ENCODE results near the gene CPT2. TPM values are rescaled to one million over a fixed set of nuclear protein-coding genes. Genes with fewer than 3 reads are reported as not detected.

The CPT2 gene
- total RNA-seq, 1 donor from 2014 or later = 21.7 TPM

GRCh38 chr1:53255031-53255430, 58.4 kb downstream of the CPT2 start:
- Mint-ChIP-seq H3K4me1 (ENCODE audit: low read depth, unreplicated experiment) (peaks cover 5% of the 10 kb centered on the region), H3K27me3 (ENCODE audit: unreplicated experiment) (peaks cover 9% of the 10 kb centered on the region), H3K9me3 (ENCODE audit: unreplicated experiment) (peaks cover 5% of the 10 kb centered on the region), H3K36me3 (ENCODE audit: unreplicated experiment) (peaks cover 5% of the 10 kb centered on the region), H3K27ac (ENCODE audit: unreplicated experiment) (no peak overlapping the region), H3K4me3 (ENCODE audit: unreplicated experiment) (no peak overlapping the region)
- no peak for DNase-seq
- TF ChIP-seq CTCF (IDR thresholded peaks at IDR 0.05; ENCODE audit: partially characterized antibody, unreplicated experiment) = no peak

- no peak for TF ChIP-seq CTCF (IDR thresholded peaks at IDR 0.05; ENCODE audit: partially characterized antibody, unreplicated experiment)
- Mint-ChIP-seq H3K27me3 (ENCODE audit: unreplicated experiment) (peaks cover 1% of the 10 kb centered on the region), H3K4me3 (ENCODE audit: unreplicated experiment) (no peak overlapping the region), H3K9me3 (ENCODE audit: unreplicated experiment) (peaks cover 5% of the 10 kb centered on the region), H3K36me3 (ENCODE audit: unreplicated experiment) (peaks cover 5% of the 10 kb centered on the region), H3K4me1 (ENCODE audit: low read depth, unreplicated experiment) (no peaks in the 10 kb centered on the region), H3K27ac (ENCODE audit: unreplicated experiment) (no peak overlapping the region)
- DNase-seq = no peak
These were observed 60.2 kb downstream of the CPT2 start for GRCh38 chr1:53256511-53257453.

- DNase-seq = no peak
- Mint-ChIP-seq H3K27me3 (ENCODE audit: unreplicated experiment) (peaks cover 1% of the 10 kb centered on the region), H3K4me3 (ENCODE audit: unreplicated experiment) (no peak overlapping the region), H3K27ac (ENCODE audit: unreplicated experiment) (no peak overlapping the region), H3K9me3 (ENCODE audit: unreplicated experiment) (peaks cover 5% of the 10 kb centered on the region), H3K4me1 (ENCODE audit: low read depth, unreplicated experiment) (no peaks in the 10 kb centered on the region), H3K36me3 (ENCODE audit: unreplicated experiment) (peaks cover 5% of the 10 kb centered on the region)
- no peak for TF ChIP-seq CTCF (IDR thresholded peaks at IDR 0.05; ENCODE audit: partially characterized antibody, unreplicated experiment)
These were observed 60.9 kb downstream of the CPT2 start for GRCh38 chr1:53257454-53258081.

- no peak for DNase-seq
- Mint-ChIP-seq H3K27ac (ENCODE audit: unreplicated experiment) (no peak overlapping the region), H3K9me3 (ENCODE audit: unreplicated experiment) (peaks cover 5% of the 10 kb centered on the region), H3K36me3 (ENCODE audit: unreplicated experiment) (peaks cover 5% of the 10 kb centered on the region), H3K4me3 (ENCODE audit: unreplicated experiment) (no peak overlapping the region), H3K4me1 (ENCODE audit: low read depth, unreplicated experiment) (no peaks in the 10 kb centered on the region), H3K27me3 (ENCODE audit: unreplicated experiment) (peaks cover 1% of the 10 kb centered on the region)
- no peak for TF ChIP-seq CTCF (IDR thresholded peaks at IDR 0.05; ENCODE audit: partially characterized antibody, unreplicated experiment)
These were observed 61.6 kb downstream of the CPT2 start for GRCh38 chr1:53258216-53258615.

- H3K36me3 Mint-ChIP-seq (ENCODE audit: unreplicated experiment) = peaks cover 12% of the 10 kb centered on the region
These were observed 63.3 kb downstream of the CPT2 start for GRCh38 chr1:53259932-53260331.

More at GRCh38 chr1:53259932-53260331, 63.3 kb downstream of the CPT2 start:
- Mint-ChIP-seq H3K27ac (ENCODE audit: unreplicated experiment) (no peak overlapping the region), H3K9me3 (ENCODE audit: unreplicated experiment) (peaks cover 6% of the 10 kb centered on the region), H3K4me3 (ENCODE audit: unreplicated experiment) (no peak overlapping the region), H3K27me3 (ENCODE audit: unreplicated experiment) (no peaks in the 10 kb centered on the region), H3K4me1 (ENCODE audit: low read depth, unreplicated experiment) (no peaks in the 10 kb centered on the region)
- no peak for DNase-seq
- no peak for TF ChIP-seq CTCF (IDR thresholded peaks at IDR 0.05; ENCODE audit: partially characterized antibody, unreplicated experiment)
